Astrocyte (in vitro differentiated cells and primary cell): Measurements from ENCODE around the gene CLCN1. TPM values are rescaled to one million over a fixed set of nuclear protein-coding genes. Genes with fewer than 3 reads are reported as not detected.

ENCODE experiments used
- DNase-seq: peaks from one replicate; pipeline ENCODE4 v3.0.0-alpha.2; 2010; ENCODE audit warnings: low read depth
- FAIRE-seq: peaks from 2 replicates; lab custom pipeline; 2011; peaks lifted over from hg19 to GRCh38; lab: Jason Lieb, UNC
- H2AFZ ChIP-seq: 2 replicates; pipeline ENCODE4 v1.6.0; 2012; ENCODE audit warnings: low read depth, low read length, inconsistent platforms
- H3K27ac ChIP-seq: 2 replicates; pipeline ENCODE4 v1.5.1; 2011; ENCODE audit warnings: low read depth, low read length, inconsistent platforms
- H3K27me3 ChIP-seq: 2 replicates; pipeline ENCODE4 v1.6.0; 2011; ENCODE audit warnings: low read length, inconsistent platforms; ENCODE audit not compliant: insufficient read depth
- H3K36me3 ChIP-seq: 2 replicates; pipeline ENCODE4 v1.5.1; 2011; ENCODE audit warnings: low read length, inconsistent platforms; ENCODE audit not compliant: insufficient read depth
- H3K4me1 ChIP-seq: 2 replicates; pipeline ENCODE4 v1.5.1; 2011; ENCODE audit warnings: low read length, inconsistent platforms; ENCODE audit not compliant: insufficient read depth
- H3K4me2 ChIP-seq: 2 replicates; pipeline ENCODE4 v1.6.0; 2012; ENCODE audit warnings: low read length, inconsistent platforms
- H3K4me3 ChIP-seq: 2 replicates; pipeline ENCODE4 v1.5.1; 2011; ENCODE audit warnings: low read depth, mild to moderate bottlenecking, low read length, inconsistent platforms; ENCODE audit not compliant: insufficient read depth
- H3K79me2 ChIP-seq: 2 replicates; pipeline ENCODE4 v1.6.0; 2012; ENCODE audit warnings: mild to moderate bottlenecking, low read length, inconsistent platforms; ENCODE audit not compliant: insufficient read depth
- H3K9ac ChIP-seq: 2 replicates; pipeline ENCODE4 v1.6.0; 2012; ENCODE audit warnings: mild to moderate bottlenecking, low read length, inconsistent platforms
- H3K9me3 ChIP-seq: 2 replicates; pipeline ENCODE4 v1.5.1; 2012; ENCODE audit warnings: low read depth, mild to moderate bottlenecking, low read length, inconsistent platforms; ENCODE audit not compliant: insufficient read depth
- H4K20me1 ChIP-seq: 2 replicates; pipeline ENCODE4 v1.6.0; 2012; ENCODE audit warnings: low read length, inconsistent platforms; ENCODE audit not compliant: insufficient read depth
- H3K27ac Mint-ChIP-seq: one replicate; pipeline ENCODE4 v1.8.0; 2021; ENCODE audit warnings: mild to moderate bottlenecking, mixed read lengths; ENCODE audit not compliant: unreplicated experiment
- H3K27me3 Mint-ChIP-seq: one replicate; pipeline ENCODE4 v1.8.0; 2021; ENCODE audit warnings: low read depth, mixed read lengths; ENCODE audit not compliant: unreplicated experiment
- H3K36me3 Mint-ChIP-seq: one replicate; pipeline ENCODE4 v1.8.0; 2021; ENCODE audit warnings: low read depth, mixed read lengths; ENCODE audit not compliant: unreplicated experiment
- H3K4me1 Mint-ChIP-seq: one replicate; pipeline ENCODE4 v1.8.0; 2021; ENCODE audit warnings: low read depth, mixed read lengths; ENCODE audit not compliant: unreplicated experiment
- H3K4me3 Mint-ChIP-seq: one replicate; pipeline ENCODE4 v1.8.0; 2021; ENCODE audit warnings: mild to moderate bottlenecking, moderate library complexity, mixed read lengths; ENCODE audit not compliant: unreplicated experiment
- H3K9me3 Mint-ChIP-seq: one replicate; pipeline ENCODE4 v1.8.0; 2021; ENCODE audit warnings: mild to moderate bottlenecking, mixed read lengths; ENCODE audit not compliant: unreplicated experiment
- EZH2 ChIP-seq: IDR thresholded peaks from 2 replicates; pipeline ENCODE4 v1.6.1; 2012; ENCODE audit warnings: mild to moderate bottlenecking, low read length, inconsistent platforms; ENCODE audit not compliant: insufficient read depth
- total RNA-seq: library from RNA; stranded (reverse); gene quantifications from 2 replicates; pipeline ENCODE4 v1.2.1, GENCODE V29; 2021
- TF ChIP-seq, protein P1 (sequence below): IDR thresholded peaks from 2 replicates; pipeline ENCODE4 v1.5.1; 2011; ENCODE audit warnings: low read depth, mild to moderate bottlenecking, inconsistent platforms, low read length, moderate library complexity; ENCODE audit not compliant: insufficient read depth

CLCN1 gene
- total RNA-seq, 1 donor from 2014 or later: not detected

DNA sequence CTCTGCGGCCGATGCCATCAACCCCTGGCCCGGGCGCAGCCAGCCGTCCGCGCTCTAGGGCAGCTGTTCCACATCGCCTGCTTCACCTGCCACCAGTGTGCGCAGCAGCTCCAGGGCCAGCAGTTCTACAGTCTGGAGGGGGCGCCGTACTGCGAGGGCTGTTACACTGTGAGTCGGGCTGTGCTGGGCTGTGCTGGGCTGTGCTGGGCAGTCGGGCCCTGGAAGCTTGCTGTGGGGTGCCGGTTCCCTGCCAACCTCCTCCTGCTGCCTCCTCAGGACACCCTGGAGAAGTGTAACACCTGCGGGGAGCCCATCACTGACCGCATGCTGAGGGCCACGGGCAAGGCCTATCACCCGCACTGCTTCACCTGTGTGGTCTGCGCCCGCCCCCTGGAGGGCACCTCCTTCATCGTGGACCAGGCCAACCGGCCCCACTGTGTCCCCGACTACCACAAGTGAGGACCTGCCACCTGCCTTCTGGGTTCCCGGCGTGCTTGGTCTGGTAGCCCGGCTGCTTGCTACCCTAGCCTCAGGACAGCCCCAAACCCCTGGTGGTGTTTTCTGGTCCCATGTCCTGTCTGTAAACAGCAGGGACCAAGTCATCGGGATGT lies 72.7 kb downstream of the CLCN1 start:
- no peak for FAIRE-seq

GRCh38 chr7:143389316-143390103 lies 73.6 kb downstream of the CLCN1 start:
- H3K9me3 Mint-ChIP-seq: peaks cover 4% of the 10 kb centered on the region
- TF ChIP-seq EZH2: no peak
- TF ChIP-seq, protein P1, sequence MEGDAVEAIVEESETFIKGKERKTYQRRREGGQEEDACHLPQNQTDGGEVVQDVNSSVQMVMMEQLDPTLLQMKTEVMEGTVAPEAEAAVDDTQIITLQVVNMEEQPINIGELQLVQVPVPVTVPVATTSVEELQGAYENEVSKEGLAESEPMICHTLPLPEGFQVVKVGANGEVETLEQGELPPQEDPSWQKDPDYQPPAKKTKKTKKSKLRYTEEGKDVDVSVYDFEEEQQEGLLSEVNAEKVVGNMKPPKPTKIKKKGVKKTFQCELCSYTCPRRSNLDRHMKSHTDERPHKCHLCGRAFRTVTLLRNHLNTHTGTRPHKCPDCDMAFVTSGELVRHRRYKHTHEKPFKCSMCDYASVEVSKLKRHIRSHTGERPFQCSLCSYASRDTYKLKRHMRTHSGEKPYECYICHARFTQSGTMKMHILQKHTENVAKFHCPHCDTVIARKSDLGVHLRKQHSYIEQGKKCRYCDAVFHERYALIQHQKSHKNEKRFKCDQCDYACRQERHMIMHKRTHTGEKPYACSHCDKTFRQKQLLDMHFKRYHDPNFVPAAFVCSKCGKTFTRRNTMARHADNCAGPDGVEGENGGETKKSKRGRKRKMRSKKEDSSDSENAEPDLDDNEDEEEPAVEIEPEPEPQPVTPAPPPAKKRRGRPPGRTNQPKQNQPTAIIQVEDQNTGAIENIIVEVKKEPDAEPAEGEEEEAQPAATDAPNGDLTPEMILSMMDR: no peak
- Histone ChIP-seq H3K9me3 (no peaks in the 10 kb centered on the region), H3K9ac (peak overlapping the region; percentile 43), H4K20me1 (peaks cover 97% of the 10 kb centered on the region), H3K4me1 (peaks cover 58% of the 10 kb centered on the region), H2AFZ (no peak overlapping the region), H3K27me3 (no peaks in the 10 kb centered on the region), H3K36me3 (peaks cover 57% of the 10 kb centered on the region), H3K4me2 (peak overlapping the region; percentile 97), H3K4me3 (no peak overlapping the region), H3K27ac (no peak overlapping the region), H3K79me2 (peaks cover 63% of the 10 kb centered on the region)
- no peaks in the 10 kb centered on the region for H3K27me3 Mint-ChIP-seq
- H3K4me1 Mint-ChIP-seq: peaks cover 30% of the 10 kb centered on the region
- no peak for DNase-seq
- H3K4me3 Mint-ChIP-seq: peak overlapping the region; percentile 58
- no peak for FAIRE-seq
- H3K36me3 Mint-ChIP-seq: peaks cover 20% of the 10 kb centered on the region
- H3K27ac Mint-ChIP-seq: peak overlapping the region; percentile 68

More for the DNA sequence above, 72.7 kb downstream of the CLCN1 start:
- Histone ChIP-seq H3K4me2 (peak overlapping the region; percentile 97), H3K9ac (peak overlapping the region; percentile 43), H3K27ac (no peak overlapping the region), H3K36me3 (peaks cover 66% of the 10 kb centered on the region), H3K27me3 (no peaks in the 10 kb centered on the region), H4K20me1 (peaks cover 100% of the 10 kb centered on the region), H3K9me3 (no peaks in the 10 kb centered on the region), H3K4me1 (peaks cover 67% of the 10 kb centered on the region), H3K4me3 (no peak overlapping the region), H3K79me2 (peaks cover 72% of the 10 kb centered on the region), H2AFZ (no peak overlapping the region)
- DNase-seq: no peak
- H3K4me3 Mint-ChIP-seq: no peak overlapping the region
- H3K27me3 Mint-ChIP-seq: no peaks in the 10 kb centered on the region
- peaks cover 4% of the 10 kb centered on the region for H3K9me3 Mint-ChIP-seq
- peaks cover 20% of the 10 kb centered on the region for H3K36me3 Mint-ChIP-seq
- peak overlapping the region; percentile 75 for H3K27ac Mint-ChIP-seq
- TF ChIP-seq, protein P1: no peak
- no peak for TF ChIP-seq EZH2
- peaks cover 30% of the 10 kb centered on the region for H3K4me1 Mint-ChIP-seq
